Activated CD4-positive, CD25-positive, alpha-beta regulatory T cell (primary cell): ENCODE measurements around the gene ZNF142.
A peak's percentile ranks its signal among the peaks of the same experiment; 100 is the strongest.
"Not testable (repeated sequence)": the region's sequence is repeated elsewhere in the genome, so short reads cannot be mapped to it uniquely, and the experiment has no call there.

ENCODE experiments used
- DNase-seq, 4 experiments: peaks; one replicate each; lab custom pipeline; 2025; lab: John Stamatoyannopoulos, UW

ZNF142 gene

GRCh38 chr2:218659258-218659987 is at the start of gene ZNF142, which contains the start of gene BCS1L:
TSS of gene ZNF142 (minus strand) at chr2:218659623. CDS start at chr2:218656429, 3,194 bp downstream.
TSS of gene BCS1L (plus strand) at chr2:218659683. CDS start at chr2:218660988, 1,305 bp downstream.
- DNase-seq = peak; percentile 83 to 91 (median 86)

- DNase-seq = no peak
These were observed 48.7 kb upstream of the ZNF142 start for GRCh38 chr2:218708086-218708485.

DNA sequence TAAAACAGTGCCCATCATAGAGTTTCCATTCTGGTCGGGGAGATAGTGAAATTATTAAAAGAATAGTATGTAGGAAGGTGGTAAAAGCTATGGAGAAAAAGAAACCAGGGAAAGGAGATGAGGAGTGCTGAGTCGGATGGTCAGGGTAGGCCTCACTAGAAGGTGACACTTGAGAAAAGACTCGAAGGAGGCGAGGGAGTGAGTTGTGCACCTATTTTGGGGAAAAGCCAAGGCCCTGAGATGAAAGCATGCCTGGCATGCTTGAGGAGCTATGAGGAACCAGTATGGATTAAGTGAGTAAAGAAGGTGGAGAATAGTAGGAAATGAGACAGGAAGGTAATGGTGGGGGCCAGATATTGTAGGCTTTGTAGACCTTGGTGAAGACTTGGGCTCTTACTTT is 43.9 kb upstream of the ZNF142 start:
- no peak for DNase-seq

GRCh38 chr2:218701806-218702205 is 42.4 kb upstream of the ZNF142 start:
- no peak for DNase-seq

GRCh38 chr2:218698885-218699284 is 39.5 kb upstream of the ZNF142 start:
- no peak for DNase-seq

DNA sequence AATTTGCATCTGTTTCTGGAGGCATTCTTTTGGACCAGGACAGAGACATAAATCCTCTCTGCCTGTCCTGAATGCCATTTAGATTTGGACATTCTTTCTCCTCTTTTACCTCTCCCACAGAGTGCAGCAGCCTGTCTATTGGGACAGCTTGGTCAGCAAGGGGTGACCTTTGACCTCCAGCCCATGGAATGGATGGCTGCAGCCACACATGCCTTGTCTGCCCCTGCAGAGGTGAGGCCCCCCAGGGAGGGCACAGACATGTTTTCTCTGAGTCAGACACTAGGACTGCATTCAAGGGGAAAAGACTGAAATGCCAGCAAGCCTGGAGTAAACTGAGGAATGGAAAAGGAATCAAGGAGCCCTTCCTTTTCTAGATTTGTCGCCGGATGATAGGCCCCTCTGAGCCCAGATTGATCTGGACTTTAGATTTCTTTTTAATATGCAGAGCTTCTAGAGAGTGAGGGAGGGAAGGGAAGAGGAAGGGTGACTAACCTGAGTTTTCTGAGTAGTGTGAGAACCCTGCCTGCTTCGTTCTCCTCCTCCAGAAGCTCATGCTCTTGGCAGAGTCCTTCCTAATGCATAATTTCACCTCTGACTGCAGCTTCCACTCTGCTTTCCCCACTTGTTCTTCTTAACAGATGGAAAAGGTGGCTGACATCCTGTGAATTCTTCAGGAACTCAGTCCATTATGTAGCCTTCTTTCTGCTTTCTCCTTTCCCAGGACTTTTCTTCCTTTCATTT is 35.2 kb upstream of the ZNF142 start:
- DNase-seq = no peak

DNA sequence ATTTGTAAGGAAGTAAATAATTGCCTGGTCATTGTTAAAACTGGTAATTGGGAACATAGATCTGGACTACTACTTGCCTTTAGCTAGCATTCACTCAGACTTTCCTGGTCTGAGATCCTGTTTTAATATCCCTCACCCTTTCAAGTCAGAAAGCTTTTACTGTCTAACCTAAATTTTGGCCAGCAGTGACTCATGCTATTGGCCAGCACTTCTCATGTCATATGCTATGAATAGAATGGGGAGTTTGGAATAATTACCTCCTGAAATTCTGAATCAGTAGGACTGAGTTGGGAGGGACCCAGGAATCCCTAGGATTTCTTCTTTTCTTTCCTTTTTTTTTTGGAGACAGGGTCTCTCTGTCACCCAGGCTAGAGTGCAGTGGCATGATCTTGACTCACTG is 31.8 kb upstream of the ZNF142 start:
- no peak for DNase-seq

DNA sequence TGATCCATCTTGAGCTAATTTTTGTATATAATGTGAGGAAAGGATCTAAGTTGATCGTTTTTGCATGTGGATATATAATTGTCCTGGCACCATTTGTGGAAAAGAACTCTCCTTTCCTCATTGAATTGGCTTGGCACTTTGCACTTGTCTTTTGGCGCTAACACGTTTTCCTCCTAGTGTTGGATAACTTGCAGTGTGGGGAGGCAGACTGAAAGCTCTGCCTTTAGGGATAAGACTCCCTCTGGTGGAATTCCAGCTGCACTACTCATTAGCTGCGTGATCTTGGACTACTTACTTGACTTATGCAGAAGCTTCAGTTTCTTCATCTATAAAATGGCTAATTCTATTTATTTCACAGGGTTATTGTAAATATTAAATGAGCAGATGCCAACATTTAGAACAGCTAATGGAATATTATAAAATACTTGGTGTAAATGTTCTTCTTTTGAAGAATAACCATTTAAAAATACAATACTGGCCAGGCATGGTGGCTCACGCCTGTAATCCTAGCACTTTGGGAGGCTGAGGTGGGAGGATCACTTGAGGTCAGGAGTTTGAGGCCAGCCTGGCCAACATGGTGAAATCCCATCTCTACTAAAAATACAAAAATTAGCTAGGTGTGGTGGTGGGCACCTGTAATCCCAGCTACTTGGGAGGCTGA is 28.1 kb upstream of the ZNF142 start:
- DNase-seq = not testable (repeated sequence)

GRCh38 chr2:218680061-218680460 is 20.6 kb upstream of the ZNF142 start:
- DNase-seq = no peak

- no peak for DNase-seq
These were observed 19.7 kb upstream of the ZNF142 start for GRCh38 chr2:218679119-218679518.

DNA sequence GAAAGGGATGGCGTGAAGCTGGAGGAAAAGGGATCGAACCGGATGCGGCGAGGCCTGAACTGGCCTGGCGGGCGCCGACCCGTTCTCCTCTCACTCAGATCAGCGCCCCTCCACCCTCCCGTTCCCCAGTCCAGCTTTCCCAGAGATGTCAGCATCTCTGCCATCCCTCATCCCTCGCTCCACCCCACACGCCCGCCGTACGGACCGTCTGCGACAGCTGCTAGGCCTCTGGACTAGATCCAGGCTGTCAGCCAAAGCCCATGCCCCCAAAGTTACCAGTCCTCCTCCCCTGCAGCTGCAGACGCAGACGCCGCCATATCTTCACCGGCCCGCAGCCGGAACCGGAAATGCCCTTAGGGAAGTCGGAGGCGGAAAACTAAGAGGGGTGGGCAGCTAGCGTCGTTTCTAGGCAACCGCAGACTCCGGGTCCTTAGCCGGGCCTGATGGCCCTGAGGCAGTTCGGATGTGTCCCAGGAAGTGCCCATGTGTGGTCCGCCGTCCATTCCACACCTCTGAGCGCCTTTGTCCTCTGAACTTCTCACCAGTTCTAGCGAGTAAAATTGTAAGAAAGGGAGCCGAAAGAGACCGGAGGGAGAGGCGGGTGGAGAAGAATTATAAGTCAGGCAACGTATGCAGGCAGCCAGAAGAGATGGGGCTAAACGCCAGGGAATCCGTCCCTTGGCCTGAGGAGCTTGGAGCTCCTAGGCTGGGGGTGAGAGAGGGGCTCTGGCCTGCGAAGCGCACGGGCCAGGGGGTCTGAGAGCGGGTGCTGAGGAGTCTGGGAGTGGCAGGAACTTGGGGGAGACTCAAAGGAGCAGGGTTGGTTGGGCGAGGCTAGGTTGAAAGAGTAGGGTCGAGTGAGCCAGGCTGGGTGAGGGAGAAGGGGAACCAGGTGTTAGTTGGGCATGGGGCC is 12.5 kb upstream of the ZNF142 start, which contains the start of the genes RNF25 and STK36:
RNF25 (minus strand) TSS at position 349 of the 913 bp plus-strand sequence; CDS start at position 317, 32 bp downstream.
STK36 (plus strand) TSS at position 433 of the 913 bp plus-strand sequence. CDS start 744 bp downstream, outside the sequence.
- peak; percentile 55 to 67 (median 65) for DNase-seq

GRCh38 chr2:218671097-218671653 is 11.8 kb upstream of the ZNF142 start:
- no peak for DNase-seq

GRCh38 chr2:218664653-218665052 is 5.2 kb upstream of the ZNF142 start:
- DNase-seq = no peak

- no peak for DNase-seq
These were observed 4.5 kb upstream of the ZNF142 start for GRCh38 chr2:218663901-218664300.

DNA sequence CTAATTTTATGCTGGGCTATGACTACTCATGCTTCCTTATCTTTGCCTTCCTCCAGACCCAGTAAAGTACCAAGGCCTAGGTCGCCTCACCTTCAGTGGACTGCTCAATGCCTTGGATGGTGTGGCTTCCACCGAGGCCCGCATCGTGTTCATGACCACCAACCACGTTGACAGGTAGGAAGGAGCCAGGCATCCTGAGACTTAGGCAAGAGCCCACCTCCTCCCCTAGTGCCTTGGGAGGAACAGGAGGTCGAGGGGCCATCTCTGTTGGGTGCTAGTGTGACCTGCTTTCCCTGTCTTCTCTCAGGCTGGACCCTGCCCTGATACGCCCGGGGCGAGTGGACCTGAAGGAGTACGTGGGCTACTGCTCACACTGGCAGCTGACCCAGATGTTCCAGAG is 3.4 kb upstream of the ZNF142 start:
- DNase-seq = no peak

- no peak for DNase-seq
These were observed 3.0 kb upstream of the ZNF142 start for GRCh38 chr2:218662377-218662776.

DNA sequence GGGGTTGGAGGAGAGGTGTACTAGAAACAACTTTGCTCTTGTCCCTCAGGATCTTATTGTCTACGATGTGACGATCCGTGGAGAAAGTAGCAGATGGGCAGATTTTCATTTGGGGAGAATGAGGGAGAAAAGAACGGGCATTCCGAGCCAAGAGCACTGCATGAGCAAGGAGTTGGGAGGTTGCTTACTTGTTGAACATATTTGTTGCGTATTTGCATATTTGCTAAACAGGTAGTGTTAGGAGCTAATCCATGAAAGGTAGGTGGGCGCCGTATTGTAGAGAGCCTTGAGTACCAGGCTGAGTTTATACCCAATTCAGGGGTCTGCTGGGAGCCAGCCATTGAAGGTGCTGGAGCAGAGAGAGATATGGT is 550 bp upstream of the ZNF142 start:
- DNase-seq = no peak

- peak in 1 of 4 experiments; percentile 17 for DNase-seq
These were observed 659 bp downstream of the ZNF142 start for GRCh38 chr2:218658671-218659257.

GRCh38 chr2:218655751-218656150 is 3.7 kb downstream of the ZNF142 start:
- no peak for DNase-seq

GRCh38 chr2:218648787-218649100 is 10.7 kb downstream of the ZNF142 start:
- no peak for DNase-seq
